Liver (tissue), 3 donors: ENCODE data around the gene CHSY1.

ENCODE experiments used
- CTCF ChIP-seq: fragments of 150-350 bp; IDR thresholded peaks from 2 replicates; pipeline ENCODE4 v1.5.1; 2017; ENCODE audit warnings: improper control_type of control experiment, low read depth, low read length; ENCODE audit not compliant: missing input control
- EGR1 ChIP-seq, 2 donors: IDR thresholded peaks; 2 replicates each; pipeline ENCODE4 v1.6.1; 2016 to 2018; ENCODE audit warnings: antibody characterized with exemption in 2 of 2, low read depth in 2 of 2
- GABPA ChIP-seq, 2 donors: IDR thresholded peaks in 1 of 2; conservative IDR thresholded peaks in 1 of 2; 2 replicates each; pipeline ENCODE4 v1.6.1; 2016; ENCODE audit warnings: antibody characterized with exemption in 2 of 2, mild to moderate bottlenecking in 1 of 2, moderate library complexity in 1 of 2
- YY1 ChIP-seq: IDR thresholded peaks from 2 replicates; pipeline ENCODE4 v1.6.1; 2016; ENCODE audit warnings: antibody characterized with exemption, mild to moderate bottlenecking
- ZBTB33 ChIP-seq: IDR thresholded peaks from 2 replicates; pipeline ENCODE4 v1.6.1; 2016; ENCODE audit warnings: antibody characterized with exemption
- TF ChIP-seq, protein P1 (sequence below): IDR thresholded peaks from 2 replicates; pipeline ENCODE4 v1.6.1; 2016; ENCODE audit warnings: antibody characterized with exemption
- donor health status: healthy.
- donor health status: healthy.

DNA sequence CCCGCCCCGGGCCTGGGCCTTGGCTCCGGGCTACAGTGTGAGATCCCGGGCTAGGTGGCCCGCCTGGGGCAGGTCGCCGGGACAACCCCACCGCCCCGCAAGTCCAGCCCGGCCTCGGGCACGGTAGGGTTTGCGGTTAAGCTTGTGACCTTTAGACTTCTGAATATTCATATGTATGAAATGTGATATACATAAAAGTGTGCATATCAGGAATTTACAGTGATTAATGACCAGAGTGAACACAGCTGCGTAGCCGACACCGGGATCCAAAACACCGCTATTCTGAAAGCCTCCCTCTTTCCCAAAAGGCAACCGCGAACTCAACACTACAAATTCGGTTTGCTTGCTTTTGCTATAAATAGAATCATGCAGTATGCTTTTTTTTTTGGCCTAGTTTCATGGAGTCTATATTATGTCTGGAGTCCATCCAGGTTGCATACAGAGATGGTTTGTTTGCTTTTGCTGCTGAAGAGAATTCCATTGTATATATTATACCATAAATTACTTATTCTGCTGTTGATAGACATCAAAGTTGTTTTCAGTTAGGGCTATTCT, 43.8 kb upstream of the CHSY1 start:
- TF ChIP-seq YY1 (no peak), EGR1 (IDR thresholded peaks at IDR 0.05; ENCODE audit: low read depth in 2 of 2) (no peak), CTCF (no peak), ZBTB33 (no peak), GABPA (IDR thresholded peaks at IDR 0.05 in 1 of 2, conservative IDR thresholded peaks at IDR 0.05 in 1 of 2) (no peak)
- TF ChIP-seq, protein P1, sequence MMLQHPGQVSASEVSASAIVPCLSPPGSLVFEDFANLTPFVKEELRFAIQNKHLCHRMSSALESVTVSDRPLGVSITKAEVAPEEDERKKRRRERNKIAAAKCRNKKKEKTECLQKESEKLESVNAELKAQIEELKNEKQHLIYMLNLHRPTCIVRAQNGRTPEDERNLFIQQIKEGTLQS, result no peak
